GM23338 (cell line): ENCODE results near the gene CNDP1. TPM values are rescaled to one million over a fixed set of nuclear protein-coding genes. Genes with fewer than 3 reads are reported as not detected.

Source experiments
- ATAC-seq: fragments of 200-7000 bp; cut with Tn5 transposase; 3 replicates; pipeline ENCODE4 v1.9.1; 2020
- DNase-seq: peaks from one replicate; pipeline ENCODE4 v3.0.0-alpha.2; 2015; ENCODE audit warnings: low spot score
- H2AFZ ChIP-seq: fragments of 200-600 bp; sonication (generic); 2 replicates; pipeline ENCODE4 v1.8.0; 2016; ENCODE audit warnings: antibody characterized with exemption, mild to moderate bottlenecking, moderate library complexity
- H3F3A ChIP-seq: fragments of 200-600 bp; sonication (generic); replicated peaks from 2 replicates; pipeline ENCODE4 v1.8.0; 2017; ENCODE audit warnings: antibody characterized with exemption, mixed run types, low read depth
- H3K27ac ChIP-seq: fragments of 200-600 bp; sonication (generic); 2 replicates; pipeline ENCODE4 v1.6.1; 2016; ENCODE audit warnings: low read depth
- H3K27me3 ChIP-seq: fragments of 200-600 bp; sonication (generic); 2 replicates; pipeline ENCODE4 v1.8.0; 2016; ENCODE audit warnings: mild to moderate bottlenecking, mixed run types, moderate library complexity; ENCODE audit not compliant: insufficient read depth
- H3K36me3 ChIP-seq: fragments of 200-600 bp; sonication (generic); 2 replicates; pipeline ENCODE4 v1.8.0; 2016; ENCODE audit warnings: mild to moderate bottlenecking; ENCODE audit not compliant: insufficient read depth
- H3K4me1 ChIP-seq: fragments of 200-600 bp; sonication (generic); 2 replicates; pipeline ENCODE4 v1.8.0; 2016; ENCODE audit warnings: mild to moderate bottlenecking, moderate library complexity; ENCODE audit not compliant: insufficient read depth
- H3K4me2 ChIP-seq: fragments of 200-600 bp; sonication (generic); 2 replicates; pipeline ENCODE4 v1.7.1; 2017; ENCODE audit warnings: mixed run types
- H3K4me3 ChIP-seq: fragments of 200-600 bp; sonication (generic); 2 replicates; pipeline ENCODE4 v1.6.1; 2016; ENCODE audit warnings: mixed run types
- H3K79me2 ChIP-seq: fragments of 200-600 bp; sonication (generic); replicated peaks from 2 replicates; pipeline ENCODE4 v1.8.0; 2017; ENCODE audit warnings: mild to moderate bottlenecking; ENCODE audit not compliant: insufficient read depth
- H3K9me2 ChIP-seq: fragments of 200-600 bp; sonication (generic); 2 replicates; pipeline ENCODE4 v1.8.0; 2017; ENCODE audit not compliant: insufficient read depth
- H4K20me1 ChIP-seq: fragments of 200-600 bp; sonication (generic); replicated peaks from 2 replicates; pipeline ENCODE4 v1.8.0; 2017; ENCODE audit warnings: mild to moderate bottlenecking; ENCODE audit not compliant: insufficient read depth
- H3K27ac Mint-ChIP-seq: 2 replicates; pipeline ENCODE4 v1.8.0; 2020; ENCODE audit warnings: inconsistent platforms, mild to moderate bottlenecking, moderate library complexity, mixed read lengths
- H3K27me3 Mint-ChIP-seq: 3 replicates; pipeline ENCODE4 v1.8.0; 2022; ENCODE audit warnings: low read depth, mild to moderate bottlenecking, moderate library complexity, mixed read lengths, inconsistent platforms; ENCODE audit not compliant: insufficient read depth, poor library complexity
- H3K36me3 Mint-ChIP-seq: 3 replicates; pipeline ENCODE4 v1.8.0; 2021; ENCODE audit warnings: low read depth, mild to moderate bottlenecking, inconsistent platforms, moderate library complexity, mixed read lengths
- H3K4me1 Mint-ChIP-seq: 3 replicates; pipeline ENCODE4 v1.8.0; 2020; ENCODE audit warnings: mild to moderate bottlenecking, inconsistent platforms, mixed read lengths
- H3K4me3 Mint-ChIP-seq: 3 replicates; pipeline ENCODE4 v1.8.0; 2021; ENCODE audit warnings: moderate library complexity, mild to moderate bottlenecking, inconsistent platforms, mixed read lengths
- H3K9me3 Mint-ChIP-seq: 3 replicates; pipeline ENCODE4 v1.8.0; 2020; ENCODE audit warnings: moderate library complexity, mild to moderate bottlenecking, inconsistent platforms, mixed read lengths
- ETS1 ChIP-seq: IDR thresholded peaks from 2 replicates; pipeline ENCODE4 v1.6.1; 2016; ENCODE audit warnings: antibody characterized with exemption
- POLR2AphosphoS5 ChIP-seq: IDR thresholded peaks from 2 replicates; pipeline ENCODE4 v1.6.1; 2016; ENCODE audit warnings: antibody characterized with exemption, low read depth
- ZNF114 ChIP-seq: fragments of 250-450 bp; sonication (Bioruptor Pico); IDR thresholded peaks from 2 replicates; pipeline ENCODE4 v1.5.0; 2020; ENCODE audit warnings: mild to moderate bottlenecking, moderate library complexity
- ZNF331 ChIP-seq: fragments of 250-450 bp; sonication (Bioruptor Pico); IDR thresholded peaks from 2 replicates; pipeline ENCODE4 v1.5.0; 2020; ENCODE audit warnings: low read depth, mild to moderate bottlenecking, moderate library complexity
- ZNF462 ChIP-seq: fragments of 250-450 bp; sonication (Bioruptor Pico); IDR thresholded peaks from 2 replicates; pipeline ENCODE4 v1.5.0; 2020; ENCODE audit warnings: mild to moderate bottlenecking, moderate library complexity
- polyA plus RNA-seq: library from polyadenylated mRNA; unstranded; fragments of >200 nt; fragmentation: Nextera tagmentation; extraction: Ambion mirVana; gene quantifications from 2 replicates; pipeline ENCODE4 v1.2.1, GENCODE V29; 2016
- total RNA-seq: library from RNA; depleted of rRNA; stranded (reverse); fragments of >200 nt; shearing (Covaris generic); gene quantifications from 2 replicates; pipeline ENCODE4 v1.2.3, GENCODE V29; 2014
- TF ChIP-seq, protein P1 (sequence below), 2 experiments: fragments of 200-600 bp in 1 of 2; sonication (generic) in 1 of 2; conservative IDR thresholded peaks; 2 replicates each; pipeline versions ENCODE4 v1.5.1 to v1.6.1; 2016 to 2017; ENCODE audit warnings: antibody characterized with exemption in 2 of 2, low read depth in 2 of 2, mild to moderate bottlenecking in 2 of 2, moderate library complexity in 1 of 2

CNDP1 gene
- total and polyA plus RNA-seq, 2 experiments from 2014 or later, result 0.03 to 0.11 TPM

DNA sequence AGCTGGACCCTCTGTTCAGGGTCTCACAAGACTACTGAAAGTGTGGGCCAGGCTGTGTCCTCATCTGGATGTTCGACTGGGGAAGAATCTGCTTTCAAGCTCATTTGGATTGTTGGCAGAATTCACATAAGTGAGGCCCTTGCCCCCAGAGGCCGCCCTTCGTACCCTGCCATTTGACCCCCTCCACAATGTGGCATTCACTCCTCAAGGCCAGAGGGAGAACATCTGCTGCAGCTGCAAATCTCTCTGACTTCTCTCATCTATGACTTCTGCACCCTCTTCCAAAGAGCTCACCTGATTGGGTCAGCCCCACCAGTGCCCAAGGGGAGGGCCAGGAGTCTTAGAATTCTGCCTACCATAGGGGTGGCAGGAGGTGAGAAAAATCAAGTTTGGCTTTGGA is 42.0 kb upstream of the CNDP1 start:
- H3K4me1 ChIP-seq, result peaks cover 5% of the 10 kb centered on the region
- ATAC-seq (no peak), DNase-seq (no peak)
- TF ChIP-seq, protein P1, sequence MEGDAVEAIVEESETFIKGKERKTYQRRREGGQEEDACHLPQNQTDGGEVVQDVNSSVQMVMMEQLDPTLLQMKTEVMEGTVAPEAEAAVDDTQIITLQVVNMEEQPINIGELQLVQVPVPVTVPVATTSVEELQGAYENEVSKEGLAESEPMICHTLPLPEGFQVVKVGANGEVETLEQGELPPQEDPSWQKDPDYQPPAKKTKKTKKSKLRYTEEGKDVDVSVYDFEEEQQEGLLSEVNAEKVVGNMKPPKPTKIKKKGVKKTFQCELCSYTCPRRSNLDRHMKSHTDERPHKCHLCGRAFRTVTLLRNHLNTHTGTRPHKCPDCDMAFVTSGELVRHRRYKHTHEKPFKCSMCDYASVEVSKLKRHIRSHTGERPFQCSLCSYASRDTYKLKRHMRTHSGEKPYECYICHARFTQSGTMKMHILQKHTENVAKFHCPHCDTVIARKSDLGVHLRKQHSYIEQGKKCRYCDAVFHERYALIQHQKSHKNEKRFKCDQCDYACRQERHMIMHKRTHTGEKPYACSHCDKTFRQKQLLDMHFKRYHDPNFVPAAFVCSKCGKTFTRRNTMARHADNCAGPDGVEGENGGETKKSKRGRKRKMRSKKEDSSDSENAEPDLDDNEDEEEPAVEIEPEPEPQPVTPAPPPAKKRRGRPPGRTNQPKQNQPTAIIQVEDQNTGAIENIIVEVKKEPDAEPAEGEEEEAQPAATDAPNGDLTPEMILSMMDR (conservative IDR thresholded peaks at IDR 0.05; ENCODE audit: low read depth in 2 of 2), result no peak
- TF ChIP-seq POLR2AphosphoS5 (no peak), ZNF462 (CRISPR knock-in tag) (no peak), ZNF114 (CRISPR knock-in tag) (no peak), ETS1 (no peak), ZNF331 (CRISPR knock-in tag) (no peak)
- H3K27ac ChIP-seq, result no peak overlapping the region
- peaks cover 10% of the 10 kb centered on the region for H3K27me3 Mint-ChIP-seq
- H3K36me3 ChIP-seq, result no peaks in the 10 kb centered on the region
- peaks cover 9% of the 10 kb centered on the region for H3K79me2 ChIP-seq
- H3K9me2 ChIP-seq, result no peaks in the 10 kb centered on the region
- no peaks in the 10 kb centered on the region for H3K27me3 ChIP-seq
- H3K36me3 Mint-ChIP-seq, result peaks cover 4% of the 10 kb centered on the region; the same call in 2 of the 3 replicates
- H3K4me3 ChIP-seq, result no peak overlapping the region
- no peak overlapping the region for H3K4me2 ChIP-seq
- no peak overlapping the region for H3K4me3 Mint-ChIP-seq
- H3F3A ChIP-seq, result no peaks in the 10 kb centered on the region
- peaks cover 6% of the 10 kb centered on the region for H3K4me1 Mint-ChIP-seq
- H3K27ac Mint-ChIP-seq, result no peak overlapping the region
- no peaks in the 10 kb centered on the region; the same call in 1 of the 2 replicates for H4K20me1 ChIP-seq
- peaks cover 6% of the 10 kb centered on the region; the same call in 1 of the 3 replicates for H3K9me3 Mint-ChIP-seq
- no peak overlapping the region for H2AFZ ChIP-seq
